Activated CD8-positive, alpha-beta memory T cell treated with anti-CD3 and anti-CD28 coated beads for 24 hours (primary cell): Measurements from ENCODE around the gene METTL24.
"Not testable (repeated sequence)": the region's sequence is repeated elsewhere in the genome, so short reads cannot be mapped to it uniquely, and the experiment has no call there.

ENCODE experiments used
- DNase-seq: peaks from one replicate; pipeline ENCODE4 v3.0.0-alpha.2; 2020

The METTL24 gene

GRCh38 chr6:110360676-110361075, 2.5 kb upstream of the METTL24 start:
- no peak for DNase-seq

- DNase-seq = no peak
Measured at GRCh38 chr6:110359556-110359955, 1.4 kb upstream of the METTL24 start.

- no peak for DNase-seq
Measured at GRCh38 chr6:110358553-110359160, 508 bp upstream of the METTL24 start.

- no peak for DNase-seq
Measured at GRCh38 chr6:110357298-110357663, 868 bp downstream of the METTL24 start.

- no peak for DNase-seq
Measured at GRCh38 chr6:110356778-110357177, 1.4 kb downstream of the METTL24 start.

- DNase-seq = no peak
Measured at GRCh38 chr6:110355727-110356126, 2.4 kb downstream of the METTL24 start.

- no peak for DNase-seq
Measured at GRCh38 chr6:110355022-110355421, 3.1 kb downstream of the METTL24 start.

- DNase-seq = no peak
Measured at GRCh38 chr6:110354153-110354552, 4.0 kb downstream of the METTL24 start.

GRCh38 chr6:110353457-110354001, 4.6 kb downstream of the METTL24 start:
- no peak for DNase-seq

- no peak for DNase-seq
Measured at GRCh38 chr6:110352563-110353262, 5.4 kb downstream of the METTL24 start.

- DNase-seq = no peak
Measured at GRCh38 chr6:110351986-110352385, 6.2 kb downstream of the METTL24 start.

GRCh38 chr6:110351546-110351945, 6.6 kb downstream of the METTL24 start:
- DNase-seq = no peak

- DNase-seq = not testable (repeated sequence)
Measured at GRCh38 chr6:110350593-110350992, 7.6 kb downstream of the METTL24 start.

GRCh38 chr6:110348961-110349690, 9.0 kb downstream of the METTL24 start:
- no peak for DNase-seq

GRCh38 chr6:110345025-110345424, 13.1 kb downstream of the METTL24 start:
- DNase-seq = no peak

- DNase-seq = no peak
Measured at GRCh38 chr6:110342759-110343158, 15.4 kb downstream of the METTL24 start.

GRCh38 chr6:110341663-110342596, 16.2 kb downstream of the METTL24 start:
- DNase-seq = no peak

GRCh38 chr6:110341067-110341466, 17.1 kb downstream of the METTL24 start:
- DNase-seq = no peak

- DNase-seq = no peak
Measured at GRCh38 chr6:110340392-110340965, 17.7 kb downstream of the METTL24 start.

- no peak for DNase-seq
Measured at GRCh38 chr6:110338820-110339470, 19.2 kb downstream of the METTL24 start.

- DNase-seq = no peak
Measured at GRCh38 chr6:110337486-110337885, 20.7 kb downstream of the METTL24 start.
